ENCODE results near the gene IGSF21.

IGSF21 gene

GRCh38 chr1:18233176-18233864, 125.7 kb downstream of the IGSF21 start:
- no peak for DNase-seq

GRCh38 chr1:18234790-18235242, 127.2 kb downstream of the IGSF21 start:
- DNase-seq: peak; percentile 76

- DNase-seq: no peak
These were observed 129.8 kb downstream of the IGSF21 start for GRCh38 chr1:18237371-18237770.

GRCh38 chr1:18238190-18238589, 130.6 kb downstream of the IGSF21 start:
- no peak for DNase-seq

GRCh38 chr1:18239671-18240070, 132.1 kb downstream of the IGSF21 start:
- DNase-seq: no peak

- DNase-seq: no peak
These were observed 133.3 kb downstream of the IGSF21 start for GRCh38 chr1:18240906-18241305.

GRCh38 chr1:18241891-18242290, 134.3 kb downstream of the IGSF21 start:
- no peak for DNase-seq

GRCh38 chr1:18243503-18244175, 136.0 kb downstream of the IGSF21 start:
- no peak for DNase-seq

- DNase-seq: no peak
These were observed 137.2 kb downstream of the IGSF21 start for GRCh38 chr1:18244762-18245161.

- no peak for DNase-seq
These were observed 138.0 kb downstream of the IGSF21 start for GRCh38 chr1:18245647-18246046.

- peak; percentile 33 for DNase-seq
These were observed 138.9 kb downstream of the IGSF21 start for GRCh38 chr1:18246543-18246942.

- no peak for DNase-seq
These were observed 139.6 kb downstream of the IGSF21 start for GRCh38 chr1:18247151-18247550.

GRCh38 chr1:18249631-18250030, 142.0 kb downstream of the IGSF21 start:
- peak; percentile 37 for DNase-seq

GRCh38 chr1:18253093-18253492, 145.5 kb downstream of the IGSF21 start:
- DNase-seq: peak; percentile 16

GRCh38 chr1:18256282-18257235, 149.0 kb downstream of the IGSF21 start:
- peak; percentile 71 for DNase-seq

- no peak for DNase-seq
These were observed 150.2 kb downstream of the IGSF21 start for GRCh38 chr1:18257778-18258177.

- DNase-seq: peak; percentile 72
These were observed 154.3 kb downstream of the IGSF21 start for GRCh38 chr1:18261891-18262290.

GRCh38 chr1:18262726-18263125, 155.1 kb downstream of the IGSF21 start:
- DNase-seq: no peak

- no peak for DNase-seq
These were observed 156.0 kb downstream of the IGSF21 start for GRCh38 chr1:18263547-18264120.

GRCh38 chr1:18264450-18265039, 156.9 kb downstream of the IGSF21 start:
- DNase-seq: no peak

GRCh38 chr1:18265641-18266040, 158.0 kb downstream of the IGSF21 start:
- DNase-seq: no peak

GRCh38 chr1:18266391-18266790, 158.8 kb downstream of the IGSF21 start:
- DNase-seq: no peak

GRCh38 chr1:18271336-18271735, 163.7 kb downstream of the IGSF21 start:
- no peak for DNase-seq
